SKM-1 (cell line): Measurements from ENCODE around the gene UHRF2.

Experiments used
- DNase-seq: peaks from one replicate; lab custom pipeline; 2025; ENCODE audit not compliant: unreplicated experiment; lab: John Stamatoyannopoulos, UW

UHRF2 gene

DNA sequence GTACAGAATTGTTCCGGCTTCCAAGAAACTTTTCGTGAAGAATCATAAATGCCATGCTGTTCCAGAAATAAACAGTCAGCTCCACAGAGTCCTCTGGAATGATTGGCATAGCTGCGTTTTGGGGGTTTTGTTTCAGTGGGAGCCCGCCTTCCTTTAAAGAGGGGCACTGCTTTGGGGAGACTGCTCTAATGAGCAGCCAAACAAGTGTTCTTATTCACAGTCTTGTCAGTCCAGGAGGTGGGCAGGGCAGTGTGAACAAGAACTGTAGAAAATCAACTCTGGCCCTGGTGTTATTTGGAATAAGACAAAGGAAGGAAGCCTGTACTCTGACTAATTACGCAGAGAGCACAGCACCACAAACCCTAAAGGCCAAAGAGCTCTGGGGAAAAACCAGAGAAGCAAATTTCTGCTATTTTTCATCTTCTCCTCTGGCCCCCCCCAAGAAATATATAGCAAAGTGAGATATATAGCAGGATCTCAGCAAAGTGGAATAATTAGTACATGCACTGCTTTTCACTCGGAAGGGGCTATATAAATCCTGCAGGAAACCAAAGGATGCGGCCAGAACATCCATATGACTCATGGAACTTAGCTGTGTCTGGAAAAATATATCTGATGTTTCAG is 139.6 kb downstream of the UHRF2 start:
- DNase-seq, result no peak

DNA sequence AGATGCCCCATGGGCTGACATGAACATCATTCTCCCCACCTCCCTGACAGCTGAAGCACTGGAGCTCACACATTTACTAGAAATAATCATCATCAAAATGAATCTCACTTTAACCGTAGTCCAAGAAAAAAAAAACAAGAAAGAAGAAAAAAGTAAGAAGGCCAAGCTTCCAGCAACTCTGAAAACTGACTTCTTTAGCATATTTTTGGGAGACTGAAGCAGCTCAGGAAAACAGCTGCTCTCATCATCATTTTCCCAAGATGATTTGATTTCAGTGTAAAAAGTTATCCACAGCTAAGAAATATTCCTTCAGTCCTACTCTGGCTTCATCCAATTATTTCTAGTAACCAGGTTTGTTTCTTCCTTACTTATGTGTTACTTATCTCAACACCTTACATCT is 140.9 kb downstream of the UHRF2 start:
- DNase-seq, result no peak
